GM12892 (cell line): ENCODE measurements around the gene TMC6.

Experiments used
- POLR2A ChIP-seq: IDR thresholded peaks from 2 replicates; pipeline ENCODE4 v1.6.1; 2011; ENCODE audit warnings: low read depth, low read length, control low read depth
- POLR2AphosphoS5 ChIP-seq: IDR thresholded peaks from 2 replicates; pipeline ENCODE4 v1.6.1; 2011; ENCODE audit warnings: low read depth, low read length, control low read depth
- TAF1 ChIP-seq: IDR thresholded peaks from 2 replicates; pipeline ENCODE4 v1.6.1; 2011; ENCODE audit warnings: low read depth, mild to moderate bottlenecking, control low read depth, low read length, borderline replicate concordance

DNA sequence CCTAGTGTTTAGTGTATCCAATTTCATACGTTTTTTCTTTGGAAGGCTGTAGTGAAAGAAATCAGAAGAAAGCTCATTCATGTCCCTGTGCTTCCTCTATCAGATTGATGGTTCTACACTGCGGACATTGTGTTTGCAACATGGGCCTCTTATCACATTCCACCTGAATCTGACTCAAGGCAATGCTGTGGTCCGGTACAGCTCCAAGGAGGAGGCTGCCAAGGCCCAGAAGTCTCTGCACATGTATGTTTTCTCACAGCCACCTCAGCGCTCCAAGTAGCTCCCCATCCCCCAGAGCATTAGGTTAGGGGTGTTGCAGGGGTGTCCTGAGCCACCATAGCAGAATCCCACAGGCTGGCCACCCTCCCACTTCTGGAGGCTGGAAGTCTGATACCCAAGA is 25.2 kb downstream of the TMC6 start:
- TF ChIP-seq TAF1 (no peak), POLR2AphosphoS5 (no peak), POLR2A (no peak)
